H1 (cell line): Measurements from ENCODE around the gene FRS2. TPM values are rescaled to one million over a fixed set of nuclear protein-coding genes. Genes with fewer than 3 reads are reported as not detected.

Experiments used
- CTCF ChIA-PET: fragments of 300-600 bp; sonication (Branson Sonifier 250); formaldehyde crosslinking; loops from one replicate; lab custom pipeline; 2021; ENCODE audit not compliant: partially characterized antibody; lab: Charles Lee
- POLR2A ChIA-PET: fragments of 300-600 bp; sonication (Branson Sonifier 250); formaldehyde crosslinking; loops from one replicate; lab custom pipeline; 2021; ENCODE audit warnings: inconsistent platforms; ENCODE audit not compliant: partially characterized antibody; lab: Charles Lee
- DNase-seq, 2 experiments: peaks; one replicate each; pipeline versions ENCODE4 v3.0.0 to v3.0.0-alpha.2; 2010 to 2022; ENCODE audit warnings: low spot score in 2 of 2, low read depth in 1 of 2, mixed read lengths in 1 of 2
- FAIRE-seq: peaks from 2 replicates; lab custom pipeline; 2011; peaks lifted over from hg19 to GRCh38; lab: Jason Lieb, UNC
- H2AFZ ChIP-seq: 2 replicates; pipeline ENCODE4 v1.8.1; 2012; ENCODE audit warnings: low read length, inconsistent platforms
- H2AK5ac ChIP-seq: 2 replicates; pipeline ENCODE4 v1.6.1; 2013; ENCODE audit warnings: low read depth, low read length
- H2BK120ac ChIP-seq: replicated peaks from 2 replicates; pipeline ENCODE3; 2013; ENCODE audit warnings: low read depth, low read length, inconsistent platforms
- H2BK12ac ChIP-seq: 2 replicates; pipeline ENCODE4 v1.6.1; 2013; ENCODE audit warnings: low read depth, low read length
- H2BK15ac ChIP-seq: 2 replicates; pipeline ENCODE4 v1.6.1; 2013; ENCODE audit warnings: low read length
- H2BK20ac ChIP-seq: 2 replicates; pipeline ENCODE4 v1.6.1; 2013; ENCODE audit warnings: low read length
- H2BK5ac ChIP-seq: 2 replicates; pipeline ENCODE4 v1.6.1; 2013; ENCODE audit warnings: low read depth, low read length
- H3K14ac ChIP-seq: 2 replicates; pipeline ENCODE4 v1.6.1; 2013; ENCODE audit warnings: inconsistent platforms; ENCODE audit not compliant: insufficient read length
- H3K18ac ChIP-seq: 2 replicates; pipeline ENCODE4 v1.6.1; 2013; ENCODE audit warnings: low read length; ENCODE audit errors: extremely low read depth
- H3K23ac ChIP-seq: 2 replicates; pipeline ENCODE4 v1.6.1; 2013; ENCODE audit warnings: inconsistent platforms; ENCODE audit not compliant: insufficient read length
- H3K23me2 ChIP-seq: 2 replicates; pipeline ENCODE4 v1.6.1; 2013; ENCODE audit warnings: low read depth, low read length
- H3K27ac ChIP-seq: 2 replicates; pipeline ENCODE4 v1.6.1; 2011; ENCODE audit warnings: low read depth, low read length, inconsistent platforms
- H3K27me3 ChIP-seq, 4 experiments: replicated peaks in 1 of 4; 1 replicate in 1 of 4; 2 replicates in 3 of 4; pipeline versions ENCODE4 v1.6.1 to v1.8.1; 2011 to 2013; ENCODE audit warnings: low read length in 3 of 4, mild to moderate bottlenecking in 3 of 4, inconsistent platforms in 2 of 4, mixed read lengths in 2 of 4, moderate library complexity in 1 of 4; ENCODE audit not compliant: control insufficient read depth in 3 of 4, insufficient read depth in 3 of 4; ENCODE audit errors: extremely low read depth in 1 of 4
- H3K36me3 ChIP-seq, 4 experiments: 2 replicates each; pipeline versions ENCODE4 v1.6.1 to v1.8.1; 2011 to 2013; ENCODE audit warnings: mild to moderate bottlenecking in 4 of 4, low read length in 3 of 4, moderate library complexity in 2 of 4, control low read depth in 1 of 4, inconsistent platforms in 1 of 4; ENCODE audit not compliant: insufficient read depth in 4 of 4, control insufficient read depth in 2 of 4
- H3K4ac ChIP-seq: replicated peaks from 2 replicates; pipeline ENCODE3; 2013; ENCODE audit warnings: low read length, low read depth, mixed read lengths, inconsistent platforms; ENCODE audit not compliant: insufficient read length
- H3K4me1 ChIP-seq, 4 experiments: replicated peaks in 1 of 4; 1 replicate in 1 of 4; 2 replicates in 3 of 4; pipeline versions ENCODE4 v1.6.1 to v1.8.1; 2011 to 2013; ENCODE audit warnings: low read length in 3 of 4, inconsistent platforms in 2 of 4, mixed read lengths in 1 of 4; ENCODE audit not compliant: insufficient read depth in 4 of 4, control insufficient read depth in 3 of 4
- H3K4me2 ChIP-seq, 2 experiments: 2 replicates each; pipeline versions ENCODE4 v1.6.1 to v1.8.1; 2011 to 2013; ENCODE audit warnings: low read depth in 2 of 2, low read length in 2 of 2, control low read depth in 1 of 2, inconsistent platforms in 1 of 2, mild to moderate bottlenecking in 1 of 2; ENCODE audit not compliant: insufficient read depth in 1 of 2
- H3K4me3 ChIP-seq, 4 experiments: fragments of 200-600, 300-600 bp in 1 of 4; sonication (generic), shearing (Covaris generic), sonication (Bioruptor Twin) in 1 of 4; 2 replicates each; pipeline versions ENCODE4 v1.5.1 to v1.8.1; 2011 to 2016; ENCODE audit warnings: low read length in 4 of 4, low read depth in 3 of 4, control low read depth in 2 of 4, inconsistent platforms in 2 of 4, mild to moderate bottlenecking in 2 of 4, mixed read lengths in 1 of 4, moderate library complexity in 1 of 4; ENCODE audit not compliant: insufficient read depth in 2 of 4; ENCODE audit errors: extremely low read depth in 1 of 4
- H3K56ac ChIP-seq: replicated peaks from 2 replicates; pipeline ENCODE3; 2013; ENCODE audit warnings: low read depth, mild to moderate bottlenecking, mixed read lengths, low read length, inconsistent platforms; ENCODE audit not compliant: insufficient read length
- H3K79me1 ChIP-seq: 2 replicates; pipeline ENCODE4 v1.6.1; 2013; ENCODE audit warnings: low read depth, low read length, control low read depth
- H3K79me2 ChIP-seq, 2 experiments: 2 replicates each; pipeline versions ENCODE4 v1.6.1 to v1.8.1; 2012 to 2013; ENCODE audit warnings: low read length in 2 of 2, mild to moderate bottlenecking in 2 of 2, inconsistent platforms in 1 of 2; ENCODE audit not compliant: insufficient read depth in 2 of 2, control insufficient read depth in 1 of 2
- H3K9ac ChIP-seq, 4 experiments: replicated peaks in 1 of 4; 1 replicate in 1 of 4; 2 replicates in 3 of 4; pipeline versions ENCODE4 v1.6.1 to v1.8.1; 2011 to 2013; ENCODE audit warnings: low read depth in 3 of 4, low read length in 3 of 4, control low read depth in 2 of 4, mild to moderate bottlenecking in 2 of 4, moderate library complexity in 2 of 4, inconsistent platforms in 1 of 4; ENCODE audit errors: extremely low read depth in 1 of 4
- H3K9me3 ChIP-seq, 2 experiments: 2 replicates each; pipeline versions ENCODE4 v1.6.1 to v1.8.1; 2012 to 2013; ENCODE audit warnings: mild to moderate bottlenecking in 2 of 2, moderate library complexity in 2 of 2, control low read depth in 1 of 2, inconsistent platforms in 1 of 2, low read depth in 1 of 2, low read length in 1 of 2, mixed read lengths in 1 of 2; ENCODE audit not compliant: insufficient read depth in 2 of 2
- H4K20me1 ChIP-seq, 2 experiments: replicated peaks in 1 of 2; 2 replicates each; pipeline versions ENCODE3 to v1.8.1; 2011 to 2013; ENCODE audit warnings: inconsistent platforms in 2 of 2, low read length in 2 of 2, mild to moderate bottlenecking in 1 of 2; ENCODE audit not compliant: insufficient read depth in 2 of 2, control insufficient read depth in 1 of 2
- H4K5ac ChIP-seq: 2 replicates; pipeline ENCODE4 v1.6.1; 2013; ENCODE audit warnings: low read length, low read depth, mixed read lengths, inconsistent platforms; ENCODE audit not compliant: insufficient read length
- H4K8ac ChIP-seq: 2 replicates; pipeline ENCODE4 v1.8.0; 2013; ENCODE audit warnings: mild to moderate bottlenecking, moderate library complexity, low read length, inconsistent platforms; ENCODE audit not compliant: insufficient read depth; ENCODE audit errors: extremely low read depth
- H4K91ac ChIP-seq: replicated peaks from 2 replicates; pipeline ENCODE3; 2013; ENCODE audit warnings: low read length, mixed read lengths, inconsistent platforms; ENCODE audit not compliant: insufficient read length
- BACH1 ChIP-seq: IDR thresholded peaks from 2 replicates; pipeline ENCODE4 v1.6.1; 2012; ENCODE audit warnings: low read length, improper control_type of control experiment
- CTBP2 ChIP-seq: IDR thresholded peaks from 2 replicates; pipeline ENCODE4 v1.7.0; 2011; ENCODE audit warnings: borderline replicate concordance, mild to moderate bottlenecking, moderate library complexity, mixed read lengths, low read length; ENCODE audit not compliant: insufficient read depth, insufficient read length
- EGR1 ChIP-seq: IDR thresholded peaks from 2 replicates; pipeline ENCODE4 v1.6.1; 2011; ENCODE audit warnings: low read depth, low read length, borderline replicate concordance
- HDAC6 ChIP-seq: IDR thresholded peaks from one replicate; pipeline ENCODE4 v1.7.1; 2012; ENCODE audit warnings: low read depth, mild to moderate bottlenecking, inconsistent platforms, low read length, moderate library complexity
- NANOG ChIP-seq: IDR thresholded peaks from 2 replicates; pipeline ENCODE4 v1.6.1; 2011; ENCODE audit warnings: low read length, low read depth, mild to moderate bottlenecking, inconsistent platforms; ENCODE audit not compliant: insufficient read depth, poor library complexity, severe bottlenecking
- NRF1 ChIP-seq: IDR thresholded peaks from 2 replicates; pipeline ENCODE4 v1.6.1; 2011; ENCODE audit warnings: mild to moderate bottlenecking, low read depth, low read length, improper control_type of control experiment
- RFX5 ChIP-seq: IDR thresholded peaks from 2 replicates; pipeline ENCODE4 v1.6.1; 2011; ENCODE audit warnings: low read depth, low read length, improper control_type of control experiment, borderline replicate concordance
- RXRA ChIP-seq: IDR thresholded peaks from 2 replicates; pipeline ENCODE4 v1.6.1; 2011; ENCODE audit warnings: low read depth, mild to moderate bottlenecking, low read length, moderate library complexity; ENCODE audit not compliant: insufficient read depth
- SIX5 ChIP-seq: IDR thresholded peaks from 2 replicates; pipeline ENCODE4 v1.6.1; 2011; ENCODE audit warnings: mild to moderate bottlenecking, low read depth, low read length
- SUZ12 ChIP-seq: fragments of 200-600 bp; sonication (generic); IDR thresholded peaks from 2 replicates; pipeline ENCODE4 v1.6.1; 2012; ENCODE audit warnings: mild to moderate bottlenecking, inconsistent platforms, low read length, moderate library complexity, mixed read lengths
- USF2 ChIP-seq: IDR thresholded peaks from 2 replicates; pipeline ENCODE4 v1.6.1; 2011; ENCODE audit warnings: low read length, improper control_type of control experiment
- WGBS, 2 experiments: shearing (Covaris generic) in 1 of 2; methylation state at CpG; one replicate each; pipeline versions ENCODE4 v1.1.6 to v1.1.7; 2013 to 2015; ENCODE audit warnings: low lambda C conversion rate in 2 of 2, mixed read lengths in 2 of 2, inconsistent platforms in 1 of 2, low coverage in 1 of 2, missing lambda C conversion rate in 1 of 2; ENCODE audit not compliant: insufficient replicate concordance in 2 of 2, insufficient coverage in 1 of 2, insufficient read length in 1 of 2; ENCODE audit errors: extremely low coverage in 1 of 2, missing lambda C conversion rate in 1 of 2; 5-methylcytosine and 5-hydroxymethylcytosine counted together
- polyA plus RNA-seq, 7 experiments: library from polyadenylated mRNA; depleted of rRNA in 3 of 7; stranded (reverse) in 5 of 7; unstranded in 2 of 7; fragments of >200 nt in 5 of 7; fragments of 200-250 nt in 2 of 7; gene quantifications; 1 replicate in 5 of 7; 2 replicates in 1 of 7; 4 replicates in 1 of 7; pipeline versions ENCODE4 v1.2.1 to v1.2.3, GENCODE V29; 2011 to 2013; ENCODE audit warnings: missing spikeins in 2 of 7, mixed read lengths in 2 of 7
- total RNA-seq: library from RNA; stranded (reverse); fragmentation: NEBNext Ultra II Directional; extraction: Animal tissue kit (Norgen Biotek cat#: 25700); gene quantifications from 2 replicates; pipeline ENCODE4 v1.2.1, GENCODE V29; 2021

Gene FRS2
- total and polyA plus RNA-seq, 2 of the 8 experiments (the other 6 are each of a cell fraction or from before 2014, with no cell fraction given) = 10.3 to 35.8 TPM

DNA sequence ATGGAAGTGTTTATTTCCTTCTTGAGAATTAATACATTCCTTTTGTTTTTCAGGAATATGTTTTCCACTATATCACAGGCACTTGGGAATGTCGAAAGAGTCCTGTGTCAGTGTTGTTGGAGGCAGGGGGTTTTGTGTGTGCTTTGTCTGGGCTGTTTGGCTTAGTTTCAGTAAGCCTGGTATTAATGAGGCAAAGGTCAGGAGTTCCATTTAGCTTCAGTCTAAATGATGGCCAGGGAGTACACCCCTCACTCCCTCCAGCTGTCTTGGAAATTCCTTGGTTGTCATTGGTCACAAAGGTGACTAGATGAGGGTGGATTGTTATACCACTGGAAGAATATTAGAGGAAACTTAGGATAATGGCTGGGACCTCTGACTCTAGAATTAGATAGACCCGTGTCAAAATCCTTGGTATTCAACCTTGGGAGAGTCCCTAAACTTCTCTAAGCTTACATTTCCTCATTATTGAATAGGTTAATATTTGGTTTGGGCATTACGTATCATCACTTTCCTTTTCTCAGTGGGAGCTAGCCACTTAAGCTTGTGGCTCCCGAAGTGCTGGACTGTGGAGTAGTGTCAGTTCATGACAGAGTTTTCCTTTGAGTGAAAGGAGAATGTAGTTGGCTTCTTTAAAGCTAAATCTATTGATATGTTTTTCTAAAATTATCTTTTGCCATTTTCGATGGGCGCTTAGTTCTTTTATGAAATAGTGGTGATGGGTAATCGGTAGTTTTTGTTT is 5.2 kb downstream of the FRS2 start:
- DNase-seq (no peak), FAIRE-seq (peak; percentile 60)
- H3K4me1 ChIP-seq = peaks cover 0 to 5% (median 4%) of the 10 kb centered on the region in 4 experiments; a peak in 4 of 7 replicates
- H4K5ac ChIP-seq = no peak overlapping the region
- peaks cover 6 to 8% of the 10 kb centered on the region in 2 experiments for H4K20me1 ChIP-seq
- H3K4me2 ChIP-seq = no peak overlapping the region
- WGBS, 2 experiments = 69% methylated on average over 7 of the region's 7 CpGs; no CpG with 5 or more reads in 1 of the 2 experiments
- H3K23ac ChIP-seq = no peak overlapping the region
- H3K4ac ChIP-seq = no peak overlapping the region
- no peak overlapping the region for H3K4me3 ChIP-seq
- no peak overlapping the region for H3K14ac ChIP-seq
- no peak overlapping the region for H3K56ac ChIP-seq
- no peaks in the 10 kb centered on the region for H3K36me3 ChIP-seq
- H3K9ac ChIP-seq = no peak overlapping the region
- H2BK15ac ChIP-seq = no peak overlapping the region
- H3K79me2 ChIP-seq = peaks cover 31 to 95% of the 10 kb centered on the region in 2 experiments
- no peak overlapping the region for H3K27ac ChIP-seq
- no peaks in the 10 kb centered on the region for H3K9me3 ChIP-seq
- H3K79me1 ChIP-seq = no peaks in the 10 kb centered on the region; the same call in 1 of the 2 replicates
- no peaks in the 10 kb centered on the region; the same call in 1 of the 2 replicates for H3K23me2 ChIP-seq
- H3K27me3 ChIP-seq = no peaks in the 10 kb centered on the region
- no peak overlapping the region for H2BK120ac ChIP-seq
- no peak overlapping the region for H2BK5ac ChIP-seq
- ChIA-PET CTCF (interaction anchor here (1.0 to 1.8 kb wide), 6 partner anchors 9 to 96 kb away, joined by 3 to 8 read pairs (median 4); no protein-coding TSS in a partner anchor), POLR2A (no interaction called here)
- H3K18ac ChIP-seq = no peak overlapping the region
- H4K8ac ChIP-seq = no peak overlapping the region
- H2AFZ ChIP-seq = no peak overlapping the region
- no peak overlapping the region for H2AK5ac ChIP-seq
- H2BK12ac ChIP-seq = no peak overlapping the region
- H2BK20ac ChIP-seq = no peak overlapping the region
- H4K91ac ChIP-seq = no peak overlapping the region
- TF ChIP-seq RXRA = no peak
- TF ChIP-seq USF2 = no peak
- no peak for TF ChIP-seq SIX5
- TF ChIP-seq CTBP2 = no peak
- TF ChIP-seq BACH1 = no peak
- no peak for TF ChIP-seq HDAC6
- no peak for TF ChIP-seq NRF1
- TF ChIP-seq NANOG = no peak
- TF ChIP-seq SUZ12 = no peak
- TF ChIP-seq EGR1 = no peak
- no peak for TF ChIP-seq RFX5
